ENCODE measurements around the gene TMC3. TPM values are rescaled to one million over a fixed set of nuclear protein-coding genes. Genes with fewer than 3 reads are reported as not detected.
A peak's percentile ranks its signal among the peaks of the same experiment; 100 is the strongest.

TMC3 gene
- total and polyA plus RNA-seq, 2 of the 13 experiments (the other 11 are each of a cell fraction or from before 2014, with no cell fraction given) = not detected

DNA sequence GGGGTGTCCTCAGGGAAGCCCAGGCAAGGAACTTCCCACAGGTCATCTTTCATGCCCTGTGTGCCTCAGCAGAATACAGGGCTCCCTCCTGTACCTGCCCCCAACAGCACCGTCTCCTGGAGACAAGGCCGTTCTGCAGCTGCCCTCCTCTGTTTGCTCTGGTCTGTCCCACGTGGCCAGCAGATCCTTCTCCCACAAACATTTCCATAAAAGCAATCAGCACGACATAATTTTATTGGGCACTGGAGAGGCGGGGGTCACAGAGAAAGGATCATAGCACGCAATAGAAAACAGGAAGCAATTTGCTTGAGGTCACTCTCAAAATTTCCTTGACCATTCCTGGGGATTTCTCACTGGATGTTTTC, 79.5 kb downstream of the TMC3 start:
- FAIRE-seq (no peak), DNase-seq (ENCODE audit: low spot score) (no peak), ATAC-seq (peak; percentile 76)
- Histone ChIP-seq H3K79me2 (ENCODE audit: insufficient read depth, low read length) (no peaks in the 10 kb centered on the region), H3K9ac (ENCODE audit: insufficient read depth, low read depth, low read length) (no peak overlapping the region), H3K4me2 (ENCODE audit: low read depth, low read length) (no peak overlapping the region), H3K4me3 (replicated peaks in 1 of 3; ENCODE audit: insufficient read depth in 1 of 3, low read depth in 2 of 3, low read length in 3 of 3) (no peak overlapping the region), H3K27ac (ENCODE audit: extremely low read length, insufficient read depth, low read length) (no peak overlapping the region), H4K20me1 (ENCODE audit: insufficient read depth, low read length) (no peaks in the 10 kb centered on the region; the same call in 1 of the 2 replicates), H3K36me3 (replicated peaks in 1 of 2; ENCODE audit: control insufficient read depth in 1 of 2, insufficient read depth in 2 of 2, low read length in 2 of 2) (no peaks in the 10 kb centered on the region), H3K9me3 (ENCODE audit: low read length) (no peaks in the 10 kb centered on the region), H3K27me3 (ENCODE audit: control insufficient read depth in 1 of 2, insufficient read depth in 2 of 2, low read length in 2 of 2) (peaks cover 0 to 22% of the 10 kb centered on the region in 2 experiments; a peak in 2 of 5 replicates), H2AFZ (ENCODE audit: low read length) (no peak overlapping the region), H3K4me1 (ENCODE audit: insufficient read depth, low read length) (no peaks in the 10 kb centered on the region)
- CTCF ChIA-PET (ENCODE audit: low intra/inter-chr PET ratio, low total read pairs) = no interaction called here
- intact Hi-C loops (cut with micrococcal nuclease; ENCODE audit: unreplicated experiment) = no loop called here
- no TSS peak for BruUV-seq (replicated peaks)
- in situ Hi-C loops (cut with HindIII; ENCODE audit: extremely low pct_ligation_motif_present, low pct_unique_long_range_greater_than_20kb) = no loop called here
- TF ChIP-seq ZNF343 (CRISPR knock-in tag; IDR thresholded peaks at IDR 0.05) = no peak
- no peak for TF ChIP-seq ESRRA (CRISPR knock-in tag; IDR thresholded peaks at IDR 0.05; ENCODE audit: low read depth)
- TF ChIP-seq, protein P1, sequence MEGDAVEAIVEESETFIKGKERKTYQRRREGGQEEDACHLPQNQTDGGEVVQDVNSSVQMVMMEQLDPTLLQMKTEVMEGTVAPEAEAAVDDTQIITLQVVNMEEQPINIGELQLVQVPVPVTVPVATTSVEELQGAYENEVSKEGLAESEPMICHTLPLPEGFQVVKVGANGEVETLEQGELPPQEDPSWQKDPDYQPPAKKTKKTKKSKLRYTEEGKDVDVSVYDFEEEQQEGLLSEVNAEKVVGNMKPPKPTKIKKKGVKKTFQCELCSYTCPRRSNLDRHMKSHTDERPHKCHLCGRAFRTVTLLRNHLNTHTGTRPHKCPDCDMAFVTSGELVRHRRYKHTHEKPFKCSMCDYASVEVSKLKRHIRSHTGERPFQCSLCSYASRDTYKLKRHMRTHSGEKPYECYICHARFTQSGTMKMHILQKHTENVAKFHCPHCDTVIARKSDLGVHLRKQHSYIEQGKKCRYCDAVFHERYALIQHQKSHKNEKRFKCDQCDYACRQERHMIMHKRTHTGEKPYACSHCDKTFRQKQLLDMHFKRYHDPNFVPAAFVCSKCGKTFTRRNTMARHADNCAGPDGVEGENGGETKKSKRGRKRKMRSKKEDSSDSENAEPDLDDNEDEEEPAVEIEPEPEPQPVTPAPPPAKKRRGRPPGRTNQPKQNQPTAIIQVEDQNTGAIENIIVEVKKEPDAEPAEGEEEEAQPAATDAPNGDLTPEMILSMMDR (CRISPR knock-in tag; IDR thresholded peaks at IDR 0.05) = peak; percentile 14; the same call in 1 of the 2 replicates
- 16% methylated on average over 4 of the region's 6 CpGs for WGBS (ENCODE audit: low lambda C conversion rate)
- POLR2A ChIA-PET = no interaction called here

- in situ Hi-C loops (cut with HindIII; ENCODE audit: extremely low pct_ligation_motif_present, low pct_unique_long_range_greater_than_20kb) = no loop called here
- FAIRE-seq = no peak
- Histone ChIP-seq H3K27me3 (ENCODE audit: control insufficient read depth in 1 of 2, insufficient read depth in 2 of 2, low read length in 2 of 2) (peaks cover 0 to 16% of the 10 kb centered on the region in 2 experiments; a peak in 2 of 5 replicates), H3K4me2 (ENCODE audit: low read depth, low read length) (no peak overlapping the region), H2AFZ (ENCODE audit: low read length) (no peak overlapping the region), H3K36me3 (replicated peaks in 1 of 2; ENCODE audit: control insufficient read depth in 1 of 2, insufficient read depth in 2 of 2, low read length in 2 of 2) (no peaks in the 10 kb centered on the region), H3K9ac (ENCODE audit: insufficient read depth, low read depth, low read length) (no peak overlapping the region), H3K27ac (ENCODE audit: extremely low read length, insufficient read depth, low read length) (no peak overlapping the region), H3K4me3 (replicated peaks in 1 of 3; ENCODE audit: insufficient read depth in 1 of 3, low read depth in 2 of 3, low read length in 3 of 3) (no peak overlapping the region), H3K9me3 (ENCODE audit: low read length) (no peaks in the 10 kb centered on the region), H3K4me1 (ENCODE audit: insufficient read depth, low read length) (no peaks in the 10 kb centered on the region), H3K79me2 (ENCODE audit: insufficient read depth, low read length) (no peaks in the 10 kb centered on the region), H4K20me1 (ENCODE audit: insufficient read depth, low read length) (no peaks in the 10 kb centered on the region; the same call in 1 of the 2 replicates)
- CTCF ChIA-PET (ENCODE audit: low intra/inter-chr PET ratio, low total read pairs) = no interaction called here
- no TSS peak for BruUV-seq (replicated peaks)
- no peak for DNase-seq (ENCODE audit: low spot score)
- intact Hi-C loops (cut with micrococcal nuclease; ENCODE audit: unreplicated experiment) = no loop called here
- POLR2A ChIA-PET = no interaction called here
- 51% methylated on average over 8 of the region's 9 CpGs for WGBS (ENCODE audit: low lambda C conversion rate)
- peak; percentile 38; the same call in 2 of the 3 replicates for ATAC-seq
- TF ChIP-seq CENPX (CRISPR knock-in tag; IDR thresholded peaks at IDR 0.05) = no peak
- TF ChIP-seq ZNF792 (CRISPR knock-in tag; IDR thresholded peaks at IDR 0.05) = no peak
- TF ChIP-seq ZNF530 (CRISPR knock-in tag; IDR thresholded peaks at IDR 0.05; ENCODE audit: low read depth) = no peak
- no peak for TF ChIP-seq GZF1 (CRISPR knock-in tag; IDR thresholded peaks at IDR 0.05)
- no peak for TF ChIP-seq MXI1 (IDR thresholded peaks at IDR 0.05; ENCODE audit: borderline replicate concordance, low read depth, low read length)
- no peak for TF ChIP-seq ZNF329 (CRISPR knock-in tag; IDR thresholded peaks at IDR 0.05; ENCODE audit: low read depth)
- no peak for TF ChIP-seq ZNF567 (CRISPR knock-in tag; IDR thresholded peaks at IDR 0.05; ENCODE audit: borderline replicate concordance)
Observed at GRCh38 chr15:81293728-81294515, 80.1 kb downstream of the TMC3 start.

All from HepG2 (cell line).